Panc1 (cell line): Measurements from ENCODE around the gene SHKBP1.

Source experiments
- TCF7L2 ChIP-seq: IDR thresholded peaks from 2 replicates; pipeline ENCODE4 v1.6.1; 2011; ENCODE audit warnings: mild to moderate bottlenecking, low read depth, low read length, inconsistent platforms
- TF ChIP-seq, protein P1 (sequence below): fragments of 450-650 bp; IDR thresholded peaks from 2 replicates; pipeline ENCODE4 v1.5.1; 2017; ENCODE audit warnings: mild to moderate bottlenecking

DNA sequence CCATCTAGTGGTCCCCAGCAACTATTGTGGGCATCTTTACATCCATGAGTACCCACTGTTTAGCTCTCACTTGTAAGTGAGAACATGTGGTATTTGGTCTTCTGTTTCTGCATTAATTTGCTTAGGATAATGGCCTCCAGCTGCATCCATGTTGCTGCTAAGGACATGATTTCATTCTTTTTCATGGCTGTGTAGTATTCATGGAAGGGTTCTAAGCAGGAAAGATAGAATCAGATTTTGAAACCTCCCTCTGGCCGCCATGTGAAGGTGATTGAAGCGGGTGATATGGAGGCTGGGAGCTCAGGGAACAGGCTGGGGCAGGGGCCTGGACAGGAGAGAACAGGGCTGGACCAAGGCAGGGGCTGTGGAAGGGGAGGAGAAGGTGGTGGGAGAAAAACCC, 44.6 kb downstream of the SHKBP1 start:
- TF ChIP-seq TCF7L2 = no peak
- TF ChIP-seq, protein P1, sequence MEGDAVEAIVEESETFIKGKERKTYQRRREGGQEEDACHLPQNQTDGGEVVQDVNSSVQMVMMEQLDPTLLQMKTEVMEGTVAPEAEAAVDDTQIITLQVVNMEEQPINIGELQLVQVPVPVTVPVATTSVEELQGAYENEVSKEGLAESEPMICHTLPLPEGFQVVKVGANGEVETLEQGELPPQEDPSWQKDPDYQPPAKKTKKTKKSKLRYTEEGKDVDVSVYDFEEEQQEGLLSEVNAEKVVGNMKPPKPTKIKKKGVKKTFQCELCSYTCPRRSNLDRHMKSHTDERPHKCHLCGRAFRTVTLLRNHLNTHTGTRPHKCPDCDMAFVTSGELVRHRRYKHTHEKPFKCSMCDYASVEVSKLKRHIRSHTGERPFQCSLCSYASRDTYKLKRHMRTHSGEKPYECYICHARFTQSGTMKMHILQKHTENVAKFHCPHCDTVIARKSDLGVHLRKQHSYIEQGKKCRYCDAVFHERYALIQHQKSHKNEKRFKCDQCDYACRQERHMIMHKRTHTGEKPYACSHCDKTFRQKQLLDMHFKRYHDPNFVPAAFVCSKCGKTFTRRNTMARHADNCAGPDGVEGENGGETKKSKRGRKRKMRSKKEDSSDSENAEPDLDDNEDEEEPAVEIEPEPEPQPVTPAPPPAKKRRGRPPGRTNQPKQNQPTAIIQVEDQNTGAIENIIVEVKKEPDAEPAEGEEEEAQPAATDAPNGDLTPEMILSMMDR = no peak
